ENCODE results near the gene TRAPPC11. TPM values are rescaled to one million over a fixed set of nuclear protein-coding genes. Genes with fewer than 3 reads are reported as not detected.
"Not testable (repeated sequence)": the region's sequence is repeated elsewhere in the genome, so short reads cannot be mapped to it uniquely, and the experiment has no call there.

The TRAPPC11 gene
- polyA plus RNA-seq, 1 donor from 2014 or later: 78.1 TPM

DNA sequence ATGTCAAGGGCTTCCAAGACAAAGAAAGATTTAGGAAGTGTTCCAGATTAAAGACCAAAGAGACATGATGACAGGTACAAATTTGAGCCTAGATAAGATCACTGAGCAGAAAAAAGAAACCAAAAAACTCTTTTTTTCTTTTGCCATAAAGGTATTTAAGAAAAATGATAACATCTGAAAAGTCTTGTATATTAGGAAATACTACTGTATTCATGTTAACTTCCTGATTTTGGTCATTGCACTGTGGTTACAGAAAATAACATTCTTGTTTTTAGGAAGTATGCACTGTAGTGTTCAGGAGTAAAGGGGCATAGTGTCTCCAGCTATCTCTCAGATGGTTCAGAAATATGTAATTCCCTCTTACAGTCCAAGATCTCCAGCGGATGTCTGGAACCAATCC is 37.2 kb upstream of the TRAPPC11 start:
- Histone ChIP-seq H3K9me2 (ENCODE audit: insufficient read depth, low read length) (no peaks in the 10 kb centered on the region), H4K20me1 (ENCODE audit: insufficient read depth) (no peaks in the 10 kb centered on the region), H3K27ac (ENCODE audit: low read length) (no peak overlapping the region), H3K79me2 (replicated peaks; ENCODE audit: insufficient read depth, low read length) (no peaks in the 10 kb centered on the region), H3K9ac (ENCODE audit: low read length) (no peak overlapping the region), H3K36me3 (ENCODE audit: insufficient read depth, low read length) (no peaks in the 10 kb centered on the region), H3F3A (ENCODE audit: insufficient read depth, low read length, poor library complexity, severe bottlenecking) (peaks cover 6% of the 10 kb centered on the region), H2AFZ (ENCODE audit: low read depth, low read length) (no peak overlapping the region), H3K4me3 (ENCODE audit: low read length) (no peak overlapping the region), H3K4me2 (ENCODE audit: low read length) (no peak overlapping the region), H3K27me3 (ENCODE audit: insufficient read depth, low read depth, low read length) (no peaks in the 10 kb centered on the region), H3K9me3 (ENCODE audit: low read length) (no peaks in the 10 kb centered on the region)
- TF ChIP-seq, protein P1, sequence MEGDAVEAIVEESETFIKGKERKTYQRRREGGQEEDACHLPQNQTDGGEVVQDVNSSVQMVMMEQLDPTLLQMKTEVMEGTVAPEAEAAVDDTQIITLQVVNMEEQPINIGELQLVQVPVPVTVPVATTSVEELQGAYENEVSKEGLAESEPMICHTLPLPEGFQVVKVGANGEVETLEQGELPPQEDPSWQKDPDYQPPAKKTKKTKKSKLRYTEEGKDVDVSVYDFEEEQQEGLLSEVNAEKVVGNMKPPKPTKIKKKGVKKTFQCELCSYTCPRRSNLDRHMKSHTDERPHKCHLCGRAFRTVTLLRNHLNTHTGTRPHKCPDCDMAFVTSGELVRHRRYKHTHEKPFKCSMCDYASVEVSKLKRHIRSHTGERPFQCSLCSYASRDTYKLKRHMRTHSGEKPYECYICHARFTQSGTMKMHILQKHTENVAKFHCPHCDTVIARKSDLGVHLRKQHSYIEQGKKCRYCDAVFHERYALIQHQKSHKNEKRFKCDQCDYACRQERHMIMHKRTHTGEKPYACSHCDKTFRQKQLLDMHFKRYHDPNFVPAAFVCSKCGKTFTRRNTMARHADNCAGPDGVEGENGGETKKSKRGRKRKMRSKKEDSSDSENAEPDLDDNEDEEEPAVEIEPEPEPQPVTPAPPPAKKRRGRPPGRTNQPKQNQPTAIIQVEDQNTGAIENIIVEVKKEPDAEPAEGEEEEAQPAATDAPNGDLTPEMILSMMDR (IDR thresholded peaks at IDR 0.05; ENCODE audit: poor library complexity, severe bottlenecking): no peak
- TF ChIP-seq RAD21 (conservative IDR thresholded peaks at IDR 0.05): no peak
- no peak for TF ChIP-seq TAF1 (IDR thresholded peaks at IDR 0.05; ENCODE audit: low read depth)

DNA sequence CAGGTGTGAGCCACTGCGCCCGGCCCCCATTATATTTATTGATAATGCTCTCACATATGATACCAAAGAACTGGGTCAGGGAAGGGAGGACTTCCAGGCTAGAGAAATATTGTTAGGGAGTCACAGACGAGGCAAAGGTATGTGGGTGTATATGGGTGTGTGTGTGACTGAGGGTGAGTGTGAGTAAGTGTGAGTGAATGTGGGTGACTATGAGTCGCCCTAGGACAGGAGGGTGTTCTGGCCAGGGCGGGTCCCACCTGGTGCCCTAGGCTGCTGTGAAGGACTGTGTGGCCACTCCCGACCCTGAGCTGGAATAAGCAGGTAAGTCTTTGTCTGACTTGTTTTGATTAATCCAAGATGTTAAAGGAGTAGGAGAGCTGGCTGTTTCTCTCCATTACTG is 34.5 kb upstream of the TRAPPC11 start:
- Histone ChIP-seq H3K36me3 (ENCODE audit: insufficient read depth, low read length) (no peaks in the 10 kb centered on the region), H3K79me2 (replicated peaks; ENCODE audit: insufficient read depth, low read length) (no peaks in the 10 kb centered on the region), H2AFZ (ENCODE audit: low read depth, low read length) (no peak overlapping the region), H3K9ac (ENCODE audit: low read length) (no peak overlapping the region), H3K4me2 (ENCODE audit: low read length) (no peak overlapping the region), H3K27me3 (ENCODE audit: insufficient read depth, low read depth, low read length) (no peaks in the 10 kb centered on the region), H3K9me3 (ENCODE audit: low read length) (no peaks in the 10 kb centered on the region), H3K4me3 (ENCODE audit: low read length) (no peak overlapping the region), H3K27ac (ENCODE audit: low read length) (no peak overlapping the region), H4K20me1 (ENCODE audit: insufficient read depth) (no peaks in the 10 kb centered on the region), H3F3A (ENCODE audit: insufficient read depth, low read length, poor library complexity, severe bottlenecking) (no peaks in the 10 kb centered on the region), H3K9me2 (ENCODE audit: insufficient read depth, low read length) (no peaks in the 10 kb centered on the region)
- no peak for TF ChIP-seq POLR2AphosphoS5 (IDR thresholded peaks at IDR 0.05)

DNA sequence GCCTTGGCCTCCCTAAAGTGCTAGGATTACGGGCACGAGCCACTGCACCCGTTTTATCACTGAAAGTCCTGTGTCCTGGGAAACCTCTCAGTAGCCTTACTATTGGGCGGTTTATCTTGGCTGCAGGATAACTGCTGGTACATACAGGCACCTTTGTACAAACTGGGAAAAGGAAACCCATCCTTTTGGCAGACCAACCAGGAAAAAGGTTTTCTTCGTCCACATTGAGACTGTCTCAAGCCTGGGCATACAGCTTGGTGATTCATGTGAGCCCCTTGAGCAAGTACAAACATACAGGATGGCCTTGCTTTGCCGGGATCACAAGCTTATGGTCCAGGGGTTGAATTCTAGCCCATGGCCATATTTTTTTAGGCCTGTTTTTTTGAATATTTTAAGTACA is 32.9 kb upstream of the TRAPPC11 start:
- H3K9me2 ChIP-seq (ENCODE audit: insufficient read depth, low read length): no peaks in the 10 kb centered on the region
- no peak overlapping the region for H2AFZ ChIP-seq (ENCODE audit: low read depth, low read length)
- H3K4me2 ChIP-seq (ENCODE audit: low read length): no peak overlapping the region
- no peak overlapping the region for H3K4me3 ChIP-seq (ENCODE audit: low read length)
- no peaks in the 10 kb centered on the region for H4K20me1 ChIP-seq (ENCODE audit: insufficient read depth)
- no peak for TF ChIP-seq RAD21 (conservative IDR thresholded peaks at IDR 0.05)
- TF ChIP-seq EZH2 (IDR thresholded peaks at IDR 0.05; ENCODE audit: borderline replicate concordance, insufficient read depth, low read length, poor library complexity, severe bottlenecking): no peak
- H3F3A ChIP-seq (ENCODE audit: insufficient read depth, low read length, poor library complexity, severe bottlenecking): no peaks in the 10 kb centered on the region
- no peak overlapping the region for H3K9ac ChIP-seq (ENCODE audit: low read length)
- H3K9me3 ChIP-seq (ENCODE audit: low read length): no peaks in the 10 kb centered on the region
- H3K79me2 ChIP-seq (replicated peaks; ENCODE audit: insufficient read depth, low read length): no peaks in the 10 kb centered on the region
- no peaks in the 10 kb centered on the region for H3K36me3 ChIP-seq (ENCODE audit: insufficient read depth, low read length)
- H3K27ac ChIP-seq (ENCODE audit: low read length): no peak overlapping the region
- no peaks in the 10 kb centered on the region for H3K27me3 ChIP-seq (ENCODE audit: insufficient read depth, low read depth, low read length)

DNA sequence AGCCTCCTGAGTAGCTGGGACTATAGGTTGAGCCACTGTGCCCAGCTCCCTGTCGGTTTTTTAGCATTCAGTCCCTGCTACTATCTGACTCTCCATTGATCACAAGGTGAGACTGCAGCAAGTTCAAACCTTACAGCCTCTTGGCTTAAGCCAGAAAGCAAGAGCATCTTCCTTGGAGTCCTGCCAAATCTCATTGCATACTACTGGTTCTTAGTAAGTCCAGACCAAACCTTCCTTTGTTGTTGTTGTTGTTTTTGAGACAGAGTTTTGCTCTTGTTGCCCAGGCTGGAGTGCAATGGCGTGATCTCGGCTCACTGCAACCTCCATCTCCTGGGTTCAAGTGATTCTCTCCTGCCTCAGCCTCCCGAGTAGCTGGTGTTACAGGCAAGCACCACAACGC is 31.8 kb upstream of the TRAPPC11 start:
- H3F3A ChIP-seq (ENCODE audit: insufficient read depth, low read length, poor library complexity, severe bottlenecking); H3K9me2 ChIP-seq (ENCODE audit: insufficient read depth, low read length); H2AFZ ChIP-seq (ENCODE audit: low read depth, low read length); H3K27me3 ChIP-seq (ENCODE audit: insufficient read depth, low read depth, low read length); H3K79me2 ChIP-seq (replicated peaks; ENCODE audit: insufficient read depth, low read length); H3K27ac ChIP-seq (ENCODE audit: low read length); H3K9ac ChIP-seq (ENCODE audit: low read length); H3K9me3 ChIP-seq (ENCODE audit: low read length); H3K36me3 ChIP-seq (ENCODE audit: insufficient read depth, low read length); H3K4me2 ChIP-seq (ENCODE audit: low read length); H4K20me1 ChIP-seq (ENCODE audit: insufficient read depth); H3K4me3 ChIP-seq (ENCODE audit: low read length): not testable (repeated sequence)
